ENCODE results near the gene OSM.

OSM gene

DNA sequence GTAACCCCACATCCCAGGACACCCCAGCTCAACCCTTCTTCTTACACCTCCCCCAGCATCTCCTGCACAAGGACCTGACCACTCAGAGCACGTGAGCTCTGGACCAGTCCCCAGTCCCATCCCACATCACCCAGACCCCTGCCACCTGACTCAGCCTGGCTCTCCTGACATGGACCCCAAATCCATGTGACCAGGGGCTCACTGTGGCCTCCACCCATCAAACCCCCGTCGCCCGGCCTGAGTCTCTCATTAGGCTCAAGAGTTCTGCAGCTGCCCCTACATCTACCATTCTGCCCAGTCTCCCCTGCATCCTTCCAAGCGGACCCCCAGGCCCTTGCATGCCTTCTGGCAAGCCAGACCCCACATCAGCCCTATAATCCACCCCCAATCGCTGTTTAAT is 18.2 kb downstream of the OSM start:
- no peaks in the 10 kb centered on the region for H3K27me3 Mint-ChIP-seq
- H3K9me3 Mint-ChIP-seq: no peaks in the 10 kb centered on the region
- H3K4me1 Mint-ChIP-seq: peaks cover 99% of the 10 kb centered on the region
- DNase-seq (no peak), ATAC-seq (no peak)
- H3K27ac Mint-ChIP-seq: peak overlapping the region in 1 of 2 donors; percentile 95
- H3K4me3 Mint-ChIP-seq: peak overlapping the region; percentile 96 to 100

DNA sequence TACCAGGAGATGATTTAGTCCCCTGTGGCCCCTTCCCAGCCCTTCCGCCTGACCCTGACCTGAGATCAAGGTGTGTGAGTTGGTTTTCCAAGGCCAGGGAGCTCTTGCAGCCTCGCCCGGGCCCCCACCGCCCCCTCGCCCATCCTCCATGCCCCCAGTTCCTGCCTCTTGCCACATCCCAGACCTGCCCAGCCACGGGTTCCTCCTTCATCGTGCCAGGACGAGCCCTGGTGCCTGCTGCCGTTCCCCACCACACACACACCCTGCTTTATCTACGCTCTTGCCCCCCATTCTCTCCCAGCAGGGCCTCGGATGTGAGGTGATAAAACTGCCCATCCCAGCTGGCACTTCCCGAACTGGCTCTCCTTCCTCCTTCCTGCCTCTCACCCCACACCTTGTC is 18.7 kb downstream of the OSM start:
- ATAC-seq (no peak), DNase-seq (no peak)
- Mint-ChIP-seq H3K4me1 (peaks cover 99% of the 10 kb centered on the region), H3K27me3 (no peaks in the 10 kb centered on the region), H3K4me3 (peak overlapping the region; percentile 96 to 100), H3K27ac (peak overlapping the region; percentile 60 to 100), H3K9me3 (no peaks in the 10 kb centered on the region)

DNA sequence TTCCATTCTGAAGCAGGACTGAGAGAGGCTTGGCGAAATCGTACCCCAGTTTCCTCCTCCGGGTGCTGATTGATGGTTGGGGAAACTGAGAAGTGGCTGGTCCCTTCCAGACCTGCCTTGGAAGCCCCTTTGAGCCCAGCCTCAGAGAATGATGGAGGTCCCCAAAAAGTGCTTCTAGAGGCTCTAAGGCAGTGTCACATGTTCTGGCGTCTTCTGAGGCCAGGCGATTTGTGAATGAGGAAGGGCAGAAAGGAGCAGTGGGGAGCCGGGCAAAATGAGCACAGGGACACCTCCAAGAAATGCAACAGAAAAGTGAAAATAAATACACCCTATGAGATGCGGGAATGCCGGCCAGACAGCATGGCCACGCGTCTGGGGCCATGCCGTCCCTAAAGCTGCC is 19.1 kb downstream of the OSM start:
- ATAC-seq: no peak
- H3K4me3 Mint-ChIP-seq: peak overlapping the region; percentile 96 to 100
- no peak for DNase-seq
- peak overlapping the region; percentile 60 to 100 for H3K27ac Mint-ChIP-seq
- H3K27me3 Mint-ChIP-seq: no peaks in the 10 kb centered on the region
- H3K4me1 Mint-ChIP-seq: peaks cover 99% of the 10 kb centered on the region
- no peaks in the 10 kb centered on the region for H3K9me3 Mint-ChIP-seq

DNA sequence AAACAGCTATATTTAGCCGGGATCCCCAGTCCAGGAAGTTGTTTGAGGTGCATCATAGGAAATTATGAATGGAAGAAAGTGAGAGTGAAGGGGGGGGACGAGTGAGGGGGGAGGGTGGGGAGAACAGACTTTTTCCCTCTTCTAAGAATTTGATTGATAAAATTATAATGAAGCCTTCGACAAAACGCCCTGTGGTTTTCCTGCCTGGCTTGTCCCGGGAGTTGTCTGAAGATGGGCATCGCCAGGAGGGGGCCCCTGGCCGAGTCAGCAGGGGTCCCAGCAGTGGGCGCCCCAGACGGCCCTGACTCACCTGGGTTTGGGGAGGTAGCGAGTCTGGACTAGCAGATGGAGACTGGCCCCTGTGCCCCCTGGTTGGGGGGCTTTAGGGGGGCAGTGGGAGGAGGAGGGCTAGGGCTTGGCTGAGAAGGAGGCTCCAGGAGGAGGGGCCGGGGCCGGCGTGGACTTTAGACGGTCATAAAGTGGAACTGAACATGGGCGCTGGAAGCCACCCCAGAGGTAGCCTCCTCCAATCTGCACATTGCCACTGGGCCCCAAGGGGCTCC is 19.8 kb downstream of the OSM start:
- DNase-seq (peak in 1 of 2 donors; percentile 52), ATAC-seq (peak; percentile 24)
- H3K27me3 Mint-ChIP-seq: no peaks in the 10 kb centered on the region
- peaks cover 99% of the 10 kb centered on the region for H3K4me1 Mint-ChIP-seq
- peak overlapping the region; percentile 96 to 100 for H3K4me3 Mint-ChIP-seq
- H3K9me3 Mint-ChIP-seq: no peaks in the 10 kb centered on the region
- H3K27ac Mint-ChIP-seq: peak overlapping the region; percentile 97 to 100

DNA sequence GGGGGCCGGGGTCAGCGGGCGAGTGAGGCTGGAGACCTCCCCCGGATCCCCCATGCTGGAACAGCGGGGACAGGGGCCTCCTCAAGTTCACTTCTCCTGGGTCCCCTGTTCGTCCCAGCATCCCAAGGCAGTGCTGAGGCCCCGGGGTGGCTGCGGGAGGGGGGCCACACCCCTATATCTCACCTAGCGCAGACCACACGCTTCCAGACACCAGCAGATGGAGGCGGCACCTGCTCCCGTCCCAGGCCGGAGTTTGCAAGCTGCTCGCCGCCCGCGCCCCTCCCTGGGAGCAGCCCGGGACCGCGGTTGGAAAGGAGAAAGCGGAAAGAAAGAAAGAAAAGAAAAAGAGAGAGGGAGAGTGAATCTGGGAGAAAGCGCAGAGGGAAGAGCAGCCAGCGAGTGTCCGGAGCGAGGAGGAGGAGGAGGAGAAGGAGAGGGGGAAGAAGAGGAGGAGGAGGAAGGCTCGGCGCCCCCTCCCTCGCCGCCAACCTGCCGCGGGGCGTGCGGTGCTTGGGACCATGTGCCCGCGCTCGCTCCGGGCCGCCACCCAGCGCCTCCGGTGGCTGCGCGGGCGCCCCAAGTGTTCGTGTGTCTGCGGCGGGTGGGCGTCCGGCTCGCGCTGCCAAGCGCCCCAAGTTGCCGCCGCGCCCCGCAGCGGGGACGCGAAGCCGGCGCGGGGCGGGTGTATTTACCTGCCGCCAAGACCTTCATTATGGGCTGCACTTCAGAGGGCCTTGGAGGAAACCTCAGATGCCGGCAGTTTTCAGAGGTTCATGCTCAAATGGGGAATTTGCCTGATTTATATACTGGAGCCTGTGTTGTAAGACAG is 20.5 kb downstream of the OSM start, which contains the start of gene LIF:
Gene LIF (minus strand): TSS at position 775 of the 829 bp plus-strand sequence. CDS start 64 bp downstream, at position 711.
- ATAC-seq (peak; percentile 65), DNase-seq (peak; percentile 68 to 72)
- Mint-ChIP-seq H3K4me1 (peaks cover 99% of the 10 kb centered on the region), H3K9me3 (no peaks in the 10 kb centered on the region), H3K27me3 (no peaks in the 10 kb centered on the region), H3K27ac (peak within 1 kb of the TSS; percentile 99 to 100), H3K4me3 (peak within 1 kb of the TSS; percentile 96 to 100)

DNA sequence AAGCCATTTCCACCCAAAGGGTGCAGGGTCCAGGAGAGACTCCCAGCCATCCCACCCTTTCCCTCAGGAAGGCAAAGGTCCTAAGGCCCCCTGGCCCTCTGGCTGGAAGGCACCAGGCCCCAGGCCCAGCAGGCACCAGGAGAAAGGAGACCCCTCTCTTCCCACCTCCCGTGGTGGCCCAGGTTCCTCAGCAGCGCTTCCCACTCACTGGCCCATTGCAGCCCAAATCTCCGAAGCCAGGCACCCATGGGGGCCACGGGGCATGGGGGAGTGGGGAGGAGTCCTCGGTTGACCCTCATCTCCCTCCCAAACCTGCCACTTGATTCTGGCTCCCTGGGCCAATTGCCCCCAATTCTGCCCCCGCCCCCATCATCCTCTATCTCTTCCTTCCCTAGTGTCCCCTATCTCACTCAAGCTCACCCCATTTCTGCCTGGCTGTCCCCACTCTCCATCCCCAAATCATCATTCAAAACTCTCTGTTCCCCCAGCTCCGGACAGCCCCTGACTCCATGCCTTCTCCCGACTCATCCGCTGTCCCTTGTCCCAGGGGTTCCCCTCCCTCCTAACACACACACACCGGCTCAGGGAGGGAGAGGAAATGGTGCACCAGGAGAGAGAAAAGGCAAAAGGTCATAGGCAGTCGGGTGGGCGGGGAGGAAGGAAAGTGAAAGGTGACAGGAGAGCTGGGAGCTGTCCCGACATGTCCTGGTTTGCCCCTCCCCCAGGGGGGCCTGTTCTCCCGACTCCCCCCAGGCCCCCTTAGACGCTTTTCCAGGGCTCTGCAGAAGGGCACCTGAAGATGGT is 21.3 kb downstream of the OSM start:
- H3K27ac Mint-ChIP-seq: peak overlapping the region; percentile 97 to 99
- DNase-seq: peak in 1 of 2 donors; percentile 42
- no peaks in the 10 kb centered on the region for H3K27me3 Mint-ChIP-seq
- peaks cover 99% of the 10 kb centered on the region for H3K4me1 Mint-ChIP-seq
- peak overlapping the region; percentile 96 to 100 for H3K4me3 Mint-ChIP-seq
- no peaks in the 10 kb centered on the region for H3K9me3 Mint-ChIP-seq
- ATAC-seq: peak; percentile 1

DNA sequence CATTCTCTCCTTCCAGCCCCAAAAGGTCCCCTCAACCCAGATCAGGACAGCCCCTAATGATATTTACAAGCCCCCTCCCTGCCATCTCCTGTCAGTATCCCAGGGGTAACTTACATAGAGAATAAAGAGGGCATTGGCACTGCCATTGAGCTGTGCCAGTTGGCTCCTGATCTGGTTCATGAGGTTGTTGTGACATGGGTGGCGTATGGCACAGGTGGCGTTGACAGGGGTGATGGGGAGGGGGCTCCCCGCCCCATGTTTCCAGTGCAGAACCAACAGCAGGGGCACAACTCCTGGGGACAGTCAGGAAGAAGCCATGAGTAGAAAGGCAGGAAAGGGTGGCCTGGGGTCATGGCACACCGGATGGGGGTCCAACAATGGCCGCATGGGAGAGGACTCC is 22.0 kb downstream of the OSM start:
- no peak for DNase-seq
- peak overlapping the region; percentile 97 to 99 for H3K27ac Mint-ChIP-seq
- ATAC-seq: no peak
- H3K9me3 Mint-ChIP-seq: no peaks in the 10 kb centered on the region
- peaks cover 92% of the 10 kb centered on the region for H3K4me1 Mint-ChIP-seq
- no peaks in the 10 kb centered on the region for H3K27me3 Mint-ChIP-seq
- peak overlapping the region; percentile 96 to 100 for H3K4me3 Mint-ChIP-seq

DNA sequence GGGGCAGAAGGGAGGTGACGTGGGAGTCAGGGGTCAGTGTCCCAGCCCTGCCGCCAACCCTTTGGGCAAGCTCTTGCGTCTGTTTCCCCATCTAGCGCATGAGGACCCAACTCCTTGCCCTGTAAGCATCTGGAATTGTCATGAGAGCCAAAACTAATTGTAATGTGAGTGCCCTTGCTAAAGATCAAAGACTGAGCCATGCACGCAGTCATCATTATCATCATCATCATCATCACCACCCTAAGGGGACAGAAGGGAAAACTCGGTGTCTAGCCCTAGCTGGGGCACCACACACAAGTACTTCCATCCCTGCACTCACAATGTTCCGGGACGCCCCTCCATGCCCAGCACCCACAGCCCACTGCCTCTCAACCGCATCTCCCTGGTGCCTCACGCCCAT is 22.6 kb downstream of the OSM start:
- no peaks in the 10 kb centered on the region for H3K27me3 Mint-ChIP-seq
- H3K4me3 Mint-ChIP-seq: peak overlapping the region; percentile 96 to 100
- no peaks in the 10 kb centered on the region for H3K9me3 Mint-ChIP-seq
- ATAC-seq: no peak
- peak overlapping the region; percentile 21 to 97 for H3K27ac Mint-ChIP-seq
- no peak for DNase-seq
- peaks cover 91% of the 10 kb centered on the region for H3K4me1 Mint-ChIP-seq

DNA sequence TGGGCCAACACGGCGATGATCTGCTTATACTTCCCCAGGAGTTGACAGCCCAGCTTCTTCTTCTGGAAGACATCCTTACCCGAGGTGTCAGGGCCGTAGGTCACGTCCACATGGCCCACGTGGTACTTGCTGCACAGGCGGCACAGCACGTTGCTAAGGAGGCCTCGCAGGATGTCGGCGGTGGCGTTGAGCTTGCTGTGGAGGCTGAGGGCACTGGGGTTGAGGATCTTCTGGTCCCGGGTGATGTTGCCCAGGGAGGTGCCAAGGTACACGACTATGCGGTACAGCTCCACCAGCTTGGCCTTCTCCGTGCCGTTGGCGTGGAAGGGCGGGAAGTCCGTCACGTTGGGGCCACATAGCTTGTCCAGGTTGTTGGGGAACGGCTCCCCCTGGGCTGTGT is 23.0 kb downstream of the OSM start:
- no peaks in the 10 kb centered on the region for H3K27me3 Mint-ChIP-seq
- DNase-seq (no peak), ATAC-seq (no peak)
- peak overlapping the region; percentile 84 to 85 for H3K27ac Mint-ChIP-seq
- H3K4me1 Mint-ChIP-seq: peaks cover 91% of the 10 kb centered on the region
- H3K9me3 Mint-ChIP-seq: no peaks in the 10 kb centered on the region
- H3K4me3 Mint-ChIP-seq: peak overlapping the region; percentile 96 to 100

DNA sequence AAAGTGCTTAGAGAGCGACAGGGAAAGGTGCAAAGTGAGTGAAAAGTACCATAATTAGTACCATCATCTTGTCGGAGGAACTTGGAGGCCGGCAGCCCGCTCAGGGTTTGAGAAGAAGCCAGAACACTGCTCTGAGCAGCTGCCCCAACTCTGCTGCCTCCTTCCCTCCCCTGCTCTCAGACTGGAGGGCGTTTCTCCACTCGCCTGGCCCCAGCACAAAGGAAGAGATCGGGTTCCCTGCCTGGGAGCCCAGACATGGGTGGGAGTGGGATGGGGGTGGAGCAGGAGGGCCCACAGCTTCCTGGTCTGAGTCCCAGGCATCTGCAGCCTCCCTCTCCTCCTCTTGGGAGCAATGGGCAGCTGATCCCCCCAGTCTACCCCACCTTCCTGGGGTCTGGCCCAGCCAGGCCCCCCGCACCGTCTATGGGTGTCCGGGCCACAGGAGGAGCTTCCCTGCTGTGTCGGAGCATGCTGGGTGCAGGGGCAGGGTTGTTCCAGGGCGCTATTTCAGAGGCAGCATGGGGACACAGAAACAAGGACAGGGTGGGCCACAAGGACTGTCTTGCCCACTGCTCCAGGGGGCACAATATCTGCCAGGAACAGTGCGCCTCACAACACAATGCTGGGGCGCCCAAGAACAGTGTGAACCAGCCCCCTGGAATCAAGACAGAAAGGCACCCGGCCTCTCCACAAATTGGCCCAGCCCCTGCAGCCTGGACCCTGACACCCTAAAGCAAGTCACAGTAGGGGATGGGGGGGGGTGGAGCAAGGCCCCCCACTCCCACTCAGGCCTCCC is 24.9 kb downstream of the OSM start:
- ATAC-seq: no peak
- H3K4me3 Mint-ChIP-seq: peak overlapping the region; percentile 96 to 100
- no peaks in the 10 kb centered on the region for H3K27me3 Mint-ChIP-seq
- H3K4me1 Mint-ChIP-seq: peaks cover 88% of the 10 kb centered on the region
- H3K27ac Mint-ChIP-seq: peak overlapping the region; percentile 29 to 66
- no peak for DNase-seq
- no peaks in the 10 kb centered on the region for H3K9me3 Mint-ChIP-seq

DNA sequence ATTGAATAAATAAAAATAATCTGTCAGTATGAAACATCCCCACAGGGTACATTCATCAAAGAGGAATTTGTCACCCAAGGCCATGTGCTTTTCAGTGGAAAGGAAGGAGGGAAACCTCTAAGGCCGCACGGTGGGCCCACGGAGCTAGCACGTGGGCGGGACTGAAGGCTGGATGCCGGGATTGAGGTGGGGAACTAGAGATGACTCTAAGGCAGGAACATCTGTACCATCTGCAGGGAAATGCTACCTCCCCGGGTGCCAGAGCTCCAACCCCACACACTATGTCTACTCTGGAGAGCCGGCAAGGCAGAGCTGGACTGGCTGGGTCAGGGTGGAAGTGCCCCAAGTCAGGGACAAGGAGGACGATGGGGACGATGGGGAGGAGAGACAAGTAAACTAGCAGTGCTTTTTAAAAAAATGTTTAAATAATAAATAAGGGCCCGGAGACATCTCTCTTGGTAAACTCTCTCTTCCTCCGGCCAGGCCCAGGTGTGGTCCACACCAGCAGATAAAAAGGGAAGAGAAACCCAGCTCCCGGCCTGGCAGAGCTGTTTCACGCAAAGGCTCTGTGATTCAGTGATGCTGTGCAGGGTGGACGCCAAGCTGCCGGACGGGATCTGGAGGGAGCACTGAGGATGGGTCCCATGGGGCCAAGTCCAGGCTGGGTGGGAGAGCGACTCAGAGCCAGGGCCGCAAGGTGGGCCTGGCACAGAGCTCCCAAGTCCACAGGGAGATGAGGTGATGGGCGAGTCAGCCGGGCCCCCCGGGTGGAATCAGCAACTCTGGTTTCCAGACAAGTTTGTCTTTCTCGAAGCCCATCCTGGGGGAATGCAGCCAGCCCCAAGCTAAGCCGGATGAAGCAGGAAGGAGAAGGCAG is 25.9 kb downstream of the OSM start:
- Mint-ChIP-seq H3K9me3 (no peaks in the 10 kb centered on the region), H3K4me1 (peaks cover 89% of the 10 kb centered on the region), H3K27ac (peak overlapping the region in 1 of 2 donors; percentile 23), H3K4me3 (peak overlapping the region in 1 of 2 donors; percentile 19), H3K27me3 (no peaks in the 10 kb centered on the region)
- DNase-seq (no peak), ATAC-seq (no peak)

DNA sequence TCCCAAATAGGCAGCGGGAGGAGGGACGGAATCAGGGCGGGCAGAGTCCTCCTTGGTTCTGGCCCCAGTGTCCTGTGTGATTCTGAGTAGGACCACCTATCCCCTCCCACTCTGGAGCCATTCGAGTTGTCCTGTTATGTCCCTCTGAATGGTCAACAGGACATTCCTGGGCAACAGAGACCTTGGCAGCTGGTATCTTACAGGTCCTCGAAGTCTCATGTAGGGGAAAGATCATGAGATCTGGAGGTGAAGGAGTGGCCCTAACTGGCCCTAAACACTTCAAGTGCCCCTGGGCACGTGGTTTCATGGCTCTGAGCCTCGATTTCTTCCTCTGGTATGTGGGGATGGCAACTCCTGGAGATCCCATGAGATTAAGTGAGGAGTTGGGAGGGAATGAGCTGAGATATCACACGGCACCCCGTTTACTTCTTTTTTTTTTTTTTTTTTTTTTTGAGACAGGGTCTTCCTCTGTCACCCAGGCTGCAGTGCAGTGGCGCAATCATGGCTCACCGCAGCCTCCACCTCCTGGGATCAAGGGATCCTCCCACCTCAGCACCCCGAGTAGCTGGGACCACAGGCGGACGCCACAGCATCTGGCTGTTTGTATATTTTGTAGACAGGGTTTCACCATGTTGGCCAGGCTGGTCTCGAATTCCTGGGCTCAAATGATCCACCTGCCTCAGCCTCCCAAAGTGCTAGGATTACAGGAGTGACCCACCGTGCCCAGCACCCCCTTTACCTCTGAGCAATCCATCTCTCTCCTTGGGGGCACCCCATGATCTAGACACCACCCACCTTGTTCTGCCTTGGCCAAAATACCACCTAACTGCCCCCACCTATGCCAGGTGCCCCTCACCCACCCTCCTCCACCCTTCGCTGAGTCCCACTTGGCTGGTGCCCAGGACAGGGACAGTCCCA is 26.9 kb downstream of the OSM start:
- peak in 1 of 2 donors; percentile 45 for DNase-seq
- no peaks in the 10 kb centered on the region for H3K27me3 Mint-ChIP-seq
- H3K27ac Mint-ChIP-seq: peak overlapping the region; percentile 27 to 70
- no peaks in the 10 kb centered on the region for H3K9me3 Mint-ChIP-seq
- H3K4me1 Mint-ChIP-seq: peaks cover 89% of the 10 kb centered on the region
- ATAC-seq: peak; percentile 21
- H3K4me3 Mint-ChIP-seq: no peak overlapping the region

DNA sequence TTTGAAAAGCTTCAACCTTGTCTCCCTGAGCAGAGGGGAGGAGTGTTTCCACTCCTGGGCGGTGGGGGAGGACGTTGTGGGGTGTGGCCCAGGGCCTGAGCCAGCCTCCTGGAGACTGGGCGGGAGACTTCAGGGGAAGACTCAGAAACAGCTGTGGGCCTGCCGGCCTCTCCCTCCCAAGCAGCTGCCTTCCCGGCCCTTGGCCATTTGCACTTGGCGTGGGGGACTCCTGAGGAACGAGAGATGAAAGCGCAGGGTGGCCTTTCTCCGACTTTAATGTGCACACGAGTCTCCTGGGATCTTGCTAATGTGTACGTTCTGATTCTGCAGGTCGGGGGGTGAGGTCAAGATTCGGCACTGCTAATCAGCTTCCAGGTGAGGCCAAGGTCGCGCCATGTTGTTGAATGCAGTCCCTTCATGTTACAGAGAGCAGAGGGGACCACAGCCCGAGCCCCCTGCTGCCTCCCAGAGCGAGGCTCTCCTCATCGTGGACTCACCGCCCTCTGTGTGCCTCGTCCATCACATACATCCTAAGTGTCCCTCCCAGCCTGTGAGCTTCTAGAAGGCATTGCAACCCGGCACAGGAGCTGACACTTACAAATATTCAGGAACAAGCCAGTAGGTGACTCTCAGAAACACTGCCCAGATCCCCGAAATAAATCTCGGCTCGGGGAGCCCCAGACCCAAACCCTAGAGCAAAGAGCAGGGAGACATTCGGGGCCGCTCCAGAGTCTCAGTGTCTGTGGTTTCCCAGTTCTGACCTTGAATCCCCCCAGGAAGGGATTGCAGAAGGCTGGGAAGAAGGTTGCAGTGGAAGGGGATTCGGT is 27.8 kb downstream of the OSM start:
- H3K9me3 Mint-ChIP-seq: no peaks in the 10 kb centered on the region
- peak in 1 of 2 donors; percentile 49 for DNase-seq
- peak overlapping the region in 1 of 2 donors; percentile 13 for H3K27ac Mint-ChIP-seq
- ATAC-seq: peak; percentile 46
- no peaks in the 10 kb centered on the region for H3K27me3 Mint-ChIP-seq
- H3K4me1 Mint-ChIP-seq: peaks cover 83% of the 10 kb centered on the region
- no peak overlapping the region for H3K4me3 Mint-ChIP-seq

Data from stimulated activated naive CD8-positive, alpha-beta T cell treated with anti-CD3 and anti-CD28 coated beads, Interleukin-15, amount 100 ng/mL, for 72 hours (primary cell).